ENCODE measurements around the gene INPP5D.

INPP5D gene

GRCh38 chr2:233023007-233023760 lies 37.0 kb upstream of the INPP5D start:
- TF ChIP-seq POLR2A (IDR thresholded peaks at IDR 0.05; ENCODE audit: low read length) (no peak), GATA1 (IDR thresholded peaks at IDR 0.05; ENCODE audit: low read depth, low read length) (no peak)
- no peak for DNase-seq

- DNase-seq: no peak
Measured at GRCh38 chr2:233023761-233024410, 36.3 kb upstream of the INPP5D start.

GRCh38 chr2:233025706-233026105 lies 34.4 kb upstream of the INPP5D start:
- no peak for DNase-seq
- TF ChIP-seq GATA1 (IDR thresholded peaks at IDR 0.05; ENCODE audit: low read depth, low read length) (no peak), POLR2A (IDR thresholded peaks at IDR 0.05; ENCODE audit: low read length) (no peak)

More at GRCh38 chr2:233023761-233024410, 36.3 kb upstream of the INPP5D start:
- no peak for TF ChIP-seq GATA1 (IDR thresholded peaks at IDR 0.05; ENCODE audit: low read depth, low read length)
- no peak for TF ChIP-seq POLR2A (IDR thresholded peaks at IDR 0.05; ENCODE audit: low read length)

GRCh38 chr2:233026198-233026813 lies 33.8 kb upstream of the INPP5D start:
- DNase-seq: no peak
- TF ChIP-seq GATA1 (IDR thresholded peaks at IDR 0.05; ENCODE audit: low read depth, low read length) (no peak), POLR2A (IDR thresholded peaks at IDR 0.05; ENCODE audit: low read length) (no peak)

- DNase-seq: no peak
- TF ChIP-seq GATA1 (IDR thresholded peaks at IDR 0.05; ENCODE audit: low read depth, low read length) (no peak), POLR2A (IDR thresholded peaks at IDR 0.05; ENCODE audit: low read length) (no peak)
Measured at GRCh38 chr2:233029321-233029720, 30.8 kb upstream of the INPP5D start.

- DNase-seq: no peak
- TF ChIP-seq POLR2A (IDR thresholded peaks at IDR 0.05; ENCODE audit: low read length): no peak
- no peak for TF ChIP-seq GATA1 (IDR thresholded peaks at IDR 0.05; ENCODE audit: low read depth, low read length)
Measured at GRCh38 chr2:233031556-233032500, 28.3 kb upstream of the INPP5D start.

- DNase-seq: no peak
- TF ChIP-seq POLR2A (IDR thresholded peaks at IDR 0.05; ENCODE audit: low read length): no peak
Measured at GRCh38 chr2:233032551-233033320, 27.4 kb upstream of the INPP5D start, which contains the start of gene NEU2. TSS of gene NEU2 (plus strand) at chr2:233032672. CDS start at chr2:233032672, 0 bp downstream.

- TF ChIP-seq GATA1 (IDR thresholded peaks at IDR 0.05; ENCODE audit: low read depth, low read length): no peak
- no peak for DNase-seq
Measured at GRCh38 chr2:233033672-233034071, 26.5 kb upstream of the INPP5D start.

GRCh38 chr2:233034091-233034882 lies 25.9 kb upstream of the INPP5D start:
- no peak for TF ChIP-seq GATA1 (IDR thresholded peaks at IDR 0.05; ENCODE audit: low read depth, low read length)
- no peak for DNase-seq

- no peak for DNase-seq
- TF ChIP-seq POLR2A (IDR thresholded peaks at IDR 0.05; ENCODE audit: low read length) (no peak), GATA1 (IDR thresholded peaks at IDR 0.05; ENCODE audit: low read depth, low read length) (no peak)
Measured at GRCh38 chr2:233035426-233036161, 24.5 kb upstream of the INPP5D start.

- TF ChIP-seq POLR2A (IDR thresholded peaks at IDR 0.05; ENCODE audit: low read length) (no peak), GATA1 (IDR thresholded peaks at IDR 0.05; ENCODE audit: low read depth, low read length) (no peak)
Measured at GRCh38 chr2:233036162-233036838, 23.8 kb upstream of the INPP5D start.

More at GRCh38 chr2:233036162-233036838, 23.8 kb upstream of the INPP5D start:
- DNase-seq: no peak

All from erythroblast (primary cell).